Lower lobe of right lung (tissue), 2 donors: Measurements from ENCODE around the gene ZNF414. TPM values are rescaled to one million over a fixed set of nuclear protein-coding genes. Genes with fewer than 3 reads are reported as not detected.

Source experiments
- ATAC-seq, 2 donors: fragments of 200-7000 bp; cut with Tn5 transposase; one replicate each; pipeline ENCODE4 v1.9.1; 2020 to 2022; ENCODE audit warnings: mild to moderate bottlenecking in 2 of 2, moderate library complexity in 2 of 2
- DNase-seq: peaks from one replicate; pipeline ENCODE4 v3.0.0-alpha.2; 2020
- H3K27ac ChIP-seq: fragments of 200-600 bp; one replicate; pipeline ENCODE4 v1.8.0; 2022
- H3K27me3 ChIP-seq: fragments of 200-600 bp; one replicate; pipeline ENCODE4 v1.8.0; 2022; ENCODE audit warnings: low read depth
- H3K36me3 ChIP-seq: fragments of 200-600 bp; one replicate; pipeline ENCODE4 v1.8.0; 2022; ENCODE audit warnings: mild to moderate bottlenecking
- H3K4me1 ChIP-seq: fragments of 200-600 bp; one replicate; pipeline ENCODE4 v1.8.0; 2022
- H3K4me3 ChIP-seq: fragments of 200-600 bp; one replicate; pipeline ENCODE4 v1.8.0; 2022; ENCODE audit warnings: mild to moderate bottlenecking
- H3K9me3 ChIP-seq: fragments of 200-600 bp; one replicate; pipeline ENCODE4 v1.8.0; 2022
- intact Hi-C: fragments of 100-400 bp; cut with DNase I; formaldehyde crosslinking; loops from one replicate; pipeline ENCODE4 v1.11.0; 2022
- total RNA-seq: library from RNA; stranded (reverse); fragmentation: NEBNext Ultra II Directional; extraction: Animal tissue kit (Norgen Biotek cat#: 25700); gene quantifications from one replicate; pipeline ENCODE4 v1.2.1, GENCODE V29; 2021
- TF ChIP-seq, protein P1 (sequence below): fragments of 200-600 bp; IDR thresholded peaks from one replicate; pipeline ENCODE4 v1.8.0; 2022; ENCODE audit warnings: antibody characterized with exemption, mild to moderate bottlenecking
- donor health status: DM: no; HTN: yes; CAD: no; lungs with severe emphysema.

Gene ZNF414
- total RNA-seq, 1 donor from 2014 or later, result 21.6 TPM

DNA sequence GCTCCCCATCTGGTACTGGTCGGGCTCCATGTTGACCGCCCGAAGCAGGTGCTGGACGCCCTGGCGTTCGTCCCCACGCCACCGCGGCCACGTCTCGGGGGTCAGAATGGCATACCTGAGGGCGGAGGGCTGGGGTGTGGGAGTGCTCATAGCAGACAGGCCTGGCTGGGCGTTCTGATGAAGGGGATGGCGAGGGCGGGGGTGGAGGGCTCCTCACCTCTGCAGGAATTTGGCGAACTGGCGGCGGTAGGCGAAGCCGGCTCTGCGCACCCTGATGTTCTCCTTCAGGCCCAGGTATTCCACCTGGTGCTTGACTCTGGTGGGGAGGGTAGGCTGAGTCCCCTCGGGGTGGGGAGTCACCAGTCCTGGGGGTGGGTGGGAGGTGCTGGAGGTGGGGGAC is 22.3 kb upstream of the ZNF414 start:
- peaks cover 42% of the 10 kb centered on the region for H3K36me3 ChIP-seq
- no peaks in the 10 kb centered on the region for H3K27me3 ChIP-seq
- TF ChIP-seq, protein P1, sequence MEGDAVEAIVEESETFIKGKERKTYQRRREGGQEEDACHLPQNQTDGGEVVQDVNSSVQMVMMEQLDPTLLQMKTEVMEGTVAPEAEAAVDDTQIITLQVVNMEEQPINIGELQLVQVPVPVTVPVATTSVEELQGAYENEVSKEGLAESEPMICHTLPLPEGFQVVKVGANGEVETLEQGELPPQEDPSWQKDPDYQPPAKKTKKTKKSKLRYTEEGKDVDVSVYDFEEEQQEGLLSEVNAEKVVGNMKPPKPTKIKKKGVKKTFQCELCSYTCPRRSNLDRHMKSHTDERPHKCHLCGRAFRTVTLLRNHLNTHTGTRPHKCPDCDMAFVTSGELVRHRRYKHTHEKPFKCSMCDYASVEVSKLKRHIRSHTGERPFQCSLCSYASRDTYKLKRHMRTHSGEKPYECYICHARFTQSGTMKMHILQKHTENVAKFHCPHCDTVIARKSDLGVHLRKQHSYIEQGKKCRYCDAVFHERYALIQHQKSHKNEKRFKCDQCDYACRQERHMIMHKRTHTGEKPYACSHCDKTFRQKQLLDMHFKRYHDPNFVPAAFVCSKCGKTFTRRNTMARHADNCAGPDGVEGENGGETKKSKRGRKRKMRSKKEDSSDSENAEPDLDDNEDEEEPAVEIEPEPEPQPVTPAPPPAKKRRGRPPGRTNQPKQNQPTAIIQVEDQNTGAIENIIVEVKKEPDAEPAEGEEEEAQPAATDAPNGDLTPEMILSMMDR, result no peak
- no peaks in the 10 kb centered on the region for H3K4me1 ChIP-seq
- H3K27ac ChIP-seq, result no peak overlapping the region
- no peak for DNase-seq
- H3K9me3 ChIP-seq, result no peaks in the 10 kb centered on the region
- ATAC-seq, result no peak
- intact Hi-C loops, result no loop called here
- no peak overlapping the region for H3K4me3 ChIP-seq

DNA sequence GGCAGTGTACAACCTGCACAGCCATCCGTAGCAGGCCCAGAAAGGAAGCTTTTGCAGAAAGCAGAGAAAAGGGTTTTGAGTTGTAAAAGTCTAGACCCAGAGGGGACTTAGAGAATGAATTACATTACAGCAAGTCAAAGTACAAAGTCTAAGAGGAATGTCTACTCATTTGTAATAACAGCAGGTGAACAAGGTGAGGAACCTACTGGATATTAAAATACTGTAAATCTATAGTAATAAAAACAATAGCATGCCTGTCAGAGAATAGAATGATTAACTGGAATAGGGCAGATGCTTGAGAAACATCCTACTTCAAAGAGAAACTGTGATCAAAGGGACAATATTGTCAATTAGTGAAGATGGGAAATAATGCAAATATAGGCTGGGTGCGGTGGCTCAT is 18.3 kb upstream of the ZNF414 start:
- no peaks in the 10 kb centered on the region for H3K9me3 ChIP-seq
- H3K27ac ChIP-seq, result no peak overlapping the region
- intact Hi-C loops, result no loop called here
- ATAC-seq (no peak), DNase-seq (no peak)
- TF ChIP-seq, protein P1, result no peak
- H3K36me3 ChIP-seq, result peaks cover 52% of the 10 kb centered on the region
- H3K27me3 ChIP-seq, result no peaks in the 10 kb centered on the region
- no peak overlapping the region for H3K4me3 ChIP-seq
- H3K4me1 ChIP-seq, result peaks cover under 1% of the 10 kb centered on the region

DNA sequence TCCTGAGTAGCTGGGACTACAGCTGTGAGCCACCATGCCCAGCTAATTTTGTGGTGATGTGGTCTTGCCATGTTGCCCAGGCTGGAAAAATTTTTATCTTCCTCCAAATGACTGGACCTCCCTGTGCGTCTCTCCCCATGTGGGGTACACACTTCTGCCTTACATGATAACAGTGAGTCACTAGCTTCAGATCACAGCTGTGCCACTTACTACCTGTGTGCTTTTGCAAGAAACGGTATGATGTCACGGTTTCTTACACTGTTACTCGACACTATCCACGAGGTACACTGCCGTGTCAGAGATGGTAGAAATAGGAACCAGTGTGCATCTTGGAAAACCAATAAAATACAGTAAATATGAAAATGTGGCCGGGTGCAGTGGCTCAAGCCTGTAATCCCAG is 17.5 kb upstream of the ZNF414 start:
- no peaks in the 10 kb centered on the region for H3K27me3 ChIP-seq
- DNase-seq (no peak), ATAC-seq (no peak)
- intact Hi-C loops, result no loop called here
- no peak overlapping the region for H3K27ac ChIP-seq
- no peaks in the 10 kb centered on the region for H3K9me3 ChIP-seq
- H3K4me3 ChIP-seq, result no peak overlapping the region
- H3K36me3 ChIP-seq, result peaks cover 53% of the 10 kb centered on the region
- peaks cover 6% of the 10 kb centered on the region for H3K4me1 ChIP-seq
- TF ChIP-seq, protein P1, result no peak

DNA sequence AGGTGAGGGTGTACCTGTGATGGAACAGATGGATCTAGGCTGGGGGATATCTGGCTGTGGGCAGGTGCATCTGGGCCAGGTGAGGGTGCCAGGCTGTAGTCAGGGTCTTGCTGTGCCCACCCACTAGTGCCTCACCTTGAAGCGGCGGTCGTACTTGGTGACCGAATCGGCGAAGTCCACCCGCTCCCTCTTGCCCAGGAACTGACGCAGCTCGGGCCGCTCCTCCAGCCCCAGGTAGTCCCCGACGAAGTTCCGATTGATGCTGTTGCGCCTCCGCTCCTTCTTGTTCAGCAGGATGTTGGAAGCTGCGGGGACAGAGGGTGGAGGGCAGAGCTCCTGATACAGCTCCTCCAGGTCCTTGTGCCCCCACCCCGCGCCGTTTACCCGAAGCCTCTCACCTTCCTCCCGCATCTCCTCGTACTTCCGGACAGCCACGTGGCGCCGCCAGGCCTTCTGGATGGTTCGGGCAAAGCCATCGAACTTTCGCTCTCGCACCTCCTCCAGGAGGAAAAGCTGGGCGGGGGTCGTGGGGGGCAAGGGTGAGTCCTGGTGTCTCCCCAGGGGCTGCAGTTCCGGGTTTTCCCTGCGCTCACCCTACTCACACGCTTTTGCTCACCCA is 16.2 kb upstream of the ZNF414 start:
- H3K36me3 ChIP-seq, result peaks cover 52% of the 10 kb centered on the region
- peaks cover 7% of the 10 kb centered on the region for H3K4me1 ChIP-seq
- no peak overlapping the region for H3K27ac ChIP-seq
- DNase-seq (no peak), ATAC-seq (no peak)
- intact Hi-C loops, result no loop called here
- H3K4me3 ChIP-seq, result no peak overlapping the region
- no peaks in the 10 kb centered on the region for H3K27me3 ChIP-seq
- TF ChIP-seq, protein P1, result no peak
- H3K9me3 ChIP-seq, result no peaks in the 10 kb centered on the region

DNA sequence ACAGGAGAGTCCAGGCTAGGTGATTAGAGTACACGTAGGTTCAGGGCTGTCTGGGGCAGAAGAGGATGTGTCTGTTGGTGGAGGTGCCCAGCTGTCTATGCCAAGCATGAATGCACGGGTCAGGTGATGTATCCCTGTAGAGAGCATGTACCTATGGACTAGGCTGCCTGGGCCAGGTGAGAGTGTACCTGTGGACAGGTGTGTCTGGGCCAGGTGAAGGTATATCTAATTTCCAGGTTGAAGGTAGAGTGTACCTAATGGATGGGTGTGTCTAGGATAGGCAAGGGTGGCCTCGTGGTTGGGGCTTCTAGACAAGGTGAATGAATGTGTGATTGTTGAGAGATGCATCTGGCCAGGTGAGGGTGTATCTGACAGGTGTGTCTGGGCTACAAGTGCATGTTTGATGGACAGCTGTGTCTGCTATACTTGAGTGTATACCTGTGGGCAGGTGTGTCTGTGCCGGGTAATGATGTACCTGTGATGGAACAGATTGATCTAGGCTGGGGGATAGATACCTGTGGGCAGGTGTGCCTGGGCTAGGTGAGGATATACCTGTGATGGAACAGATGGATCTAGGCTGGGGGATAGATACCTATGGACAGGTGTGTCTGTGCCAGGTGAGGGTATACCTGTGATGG is 15.5 kb upstream of the ZNF414 start:
- peaks cover 59% of the 10 kb centered on the region for H3K36me3 ChIP-seq

More for the DNA sequence above, 15.5 kb upstream of the ZNF414 start:
- no peak for ATAC-seq
- intact Hi-C loops, result no loop called here
- no peaks in the 10 kb centered on the region for H3K27me3 ChIP-seq
- H3K4me3 ChIP-seq, result no peak overlapping the region
- no peaks in the 10 kb centered on the region for H3K9me3 ChIP-seq
- peaks cover 11% of the 10 kb centered on the region for H3K4me1 ChIP-seq
- DNase-seq, result no peak
- TF ChIP-seq, protein P1, result no peak
- no peak overlapping the region for H3K27ac ChIP-seq
